SU-DHL-6 (cell line): Measurements from ENCODE around the gene RAB11FIP3.

ENCODE experiments used
- H2AFZ ChIP-seq: fragments of 200-600 bp; sonication (generic); 2 replicates; pipeline ENCODE4 v1.6.1; 2014; ENCODE audit warnings: low read depth, mild to moderate bottlenecking, moderate library complexity, mixed read lengths, antibody characterized with exemption, low read length; ENCODE audit not compliant: severe bottlenecking
- H3F3A ChIP-seq: fragments of 200-600 bp; shearing (Covaris generic); 2 replicates; pipeline ENCODE4 v1.6.0; 2016; ENCODE audit warnings: antibody characterized with exemption, mild to moderate bottlenecking; ENCODE audit not compliant: insufficient read depth
- H3K27ac ChIP-seq: fragments of 200-600 bp; sonication (generic); 2 replicates; pipeline ENCODE4 v1.5.1; 2016; ENCODE audit warnings: low read depth, mild to moderate bottlenecking, low read length, moderate library complexity, mixed read lengths
- H3K27me3 ChIP-seq: fragments of 200-600 bp; sonication (generic), shearing (Covaris generic); 2 replicates; pipeline ENCODE4 v1.6.0; 2014; ENCODE audit warnings: mild to moderate bottlenecking, low read length
- H3K36me3 ChIP-seq: fragments of 200-600 bp; sonication (generic); 2 replicates; pipeline ENCODE4 v1.6.1; 2014; ENCODE audit warnings: mild to moderate bottlenecking, low read length, mixed read lengths
- H3K4me2 ChIP-seq: fragments of 300-600, 200-600 bp; shearing (Covaris generic), sonication (generic); 2 replicates; pipeline ENCODE4 v1.6.0; 2014; ENCODE audit warnings: low read length, low read depth, mild to moderate bottlenecking; ENCODE audit not compliant: poor library complexity, severe bottlenecking
- H3K4me3 ChIP-seq: fragments of 200-600 bp; sonication (generic); 2 replicates; pipeline ENCODE4 v1.5.1; 2014; ENCODE audit warnings: antibody characterized with exemption, low read length, mild to moderate bottlenecking, mixed read lengths; ENCODE audit not compliant: insufficient read depth, poor library complexity, severe bottlenecking
- H3K79me2 ChIP-seq: fragments of 200-600 bp; sonication (generic); 2 replicates; pipeline ENCODE4 v1.6.1; 2014; ENCODE audit warnings: mild to moderate bottlenecking, low read length, moderate library complexity; ENCODE audit not compliant: insufficient read depth
- H3K9ac ChIP-seq: fragments of 200-600 bp; sonication (generic); 2 replicates; pipeline ENCODE4 v1.7.0; 2014; ENCODE audit warnings: mild to moderate bottlenecking, low read length
- H3K9me2 ChIP-seq: fragments of 200-600 bp; sonication (generic); replicated peaks from 2 replicates; pipeline ENCODE4 v1.6.1; 2014; ENCODE audit warnings: low read length; ENCODE audit not compliant: insufficient read depth
- H3K9me3 ChIP-seq: fragments of 200-600 bp; sonication (generic); 2 replicates; pipeline ENCODE4 v1.6.1; 2014; ENCODE audit warnings: low read length, mixed read lengths; ENCODE audit not compliant: insufficient read depth
- H4K20me1 ChIP-seq: fragments of 200-600 bp; sonication (generic); 2 replicates; pipeline ENCODE4 v1.6.1; 2014; ENCODE audit warnings: low read depth, mild to moderate bottlenecking, antibody characterized with exemption, low read length, moderate library complexity, mixed read lengths
- CTCF ChIP-seq: fragments of 200-600 bp; sonication (generic); IDR thresholded peaks from one replicate; pipeline ENCODE4 v1.5.1; 2017; ENCODE audit warnings: antibody characterized with exemption, mild to moderate bottlenecking, low read length, moderate library complexity; ENCODE audit not compliant: insufficient read depth, poor library complexity, severe bottlenecking
- EZH2phosphoT487 ChIP-seq: fragments of 200-600 bp; sonication (generic), shearing (Covaris generic); conservative IDR thresholded peaks from 2 replicates; pipeline ENCODE4 v1.6.1; 2018; ENCODE audit warnings: mild to moderate bottlenecking, antibody characterized with exemption, low read length, moderate library complexity, mixed read lengths

RAB11FIP3 gene

GRCh38 chr16:472199-472504, 46.7 kb downstream of the RAB11FIP3 start:
- H3K9me3 ChIP-seq, result no peaks in the 10 kb centered on the region
- H3K79me2 ChIP-seq, result no peaks in the 10 kb centered on the region
- H3K4me3 ChIP-seq, result no peak overlapping the region
- H3K9ac ChIP-seq, result no peak overlapping the region
- no peak overlapping the region for H3K4me2 ChIP-seq
- TF ChIP-seq CTCF, result no peak
- TF ChIP-seq EZH2phosphoT487, result no peak
- H2AFZ ChIP-seq, result no peak overlapping the region
- no peaks in the 10 kb centered on the region for H4K20me1 ChIP-seq
- no peaks in the 10 kb centered on the region for H3F3A ChIP-seq
- no peak overlapping the region for H3K27ac ChIP-seq
- no peaks in the 10 kb centered on the region for H3K9me2 ChIP-seq
- no peaks in the 10 kb centered on the region for H3K36me3 ChIP-seq
- no peaks in the 10 kb centered on the region for H3K27me3 ChIP-seq

- Histone ChIP-seq H2AFZ (no peak overlapping the region), H3K27me3 (no peaks in the 10 kb centered on the region), H3F3A (no peaks in the 10 kb centered on the region), H3K27ac (no peak overlapping the region), H3K9me2 (no peaks in the 10 kb centered on the region), H3K79me2 (no peaks in the 10 kb centered on the region), H3K4me3 (no peak overlapping the region), H3K9ac (no peak overlapping the region), H3K9me3 (no peaks in the 10 kb centered on the region), H4K20me1 (no peaks in the 10 kb centered on the region), H3K4me2 (no peak overlapping the region), H3K36me3 (no peaks in the 10 kb centered on the region)
- TF ChIP-seq CTCF (no peak), EZH2phosphoT487 (no peak)
These were observed 47.9 kb downstream of the RAB11FIP3 start for GRCh38 chr16:473046-474043.

- H4K20me1 ChIP-seq, result no peaks in the 10 kb centered on the region
- TF ChIP-seq EZH2phosphoT487, result no peak
- TF ChIP-seq CTCF, result no peak
- H3K4me2 ChIP-seq, result no peak overlapping the region
- H3K79me2 ChIP-seq, result no peaks in the 10 kb centered on the region
- no peak overlapping the region for H2AFZ ChIP-seq
- no peak overlapping the region for H3K27ac ChIP-seq
- H3K9me2 ChIP-seq, result no peaks in the 10 kb centered on the region
- no peak overlapping the region for H3K9ac ChIP-seq
- H3K9me3 ChIP-seq, result no peaks in the 10 kb centered on the region
- H3F3A ChIP-seq, result no peaks in the 10 kb centered on the region
- H3K36me3 ChIP-seq, result no peaks in the 10 kb centered on the region
- no peak overlapping the region for H3K4me3 ChIP-seq
- H3K27me3 ChIP-seq, result no peaks in the 10 kb centered on the region
These were observed 49.1 kb downstream of the RAB11FIP3 start for GRCh38 chr16:474420-475122.
